GM18873 (cell line): Measurements from ENCODE around the gene UBR1.
"Not testable (repeated sequence)": the region's sequence is repeated elsewhere in the genome, so short reads cannot be mapped to it uniquely, and the experiment has no call there.

Experiments
- ATAC-seq: cut with Tn5 transposase; IDR thresholded peaks from one replicate; pipeline ENCODE4 v1.9.1; 2021; ENCODE audit warnings: mild to moderate bottlenecking, moderate library complexity, moderate number of reproducible peaks; ENCODE audit not compliant: unreplicated experiment, low FRiP score

The UBR1 gene

DNA sequence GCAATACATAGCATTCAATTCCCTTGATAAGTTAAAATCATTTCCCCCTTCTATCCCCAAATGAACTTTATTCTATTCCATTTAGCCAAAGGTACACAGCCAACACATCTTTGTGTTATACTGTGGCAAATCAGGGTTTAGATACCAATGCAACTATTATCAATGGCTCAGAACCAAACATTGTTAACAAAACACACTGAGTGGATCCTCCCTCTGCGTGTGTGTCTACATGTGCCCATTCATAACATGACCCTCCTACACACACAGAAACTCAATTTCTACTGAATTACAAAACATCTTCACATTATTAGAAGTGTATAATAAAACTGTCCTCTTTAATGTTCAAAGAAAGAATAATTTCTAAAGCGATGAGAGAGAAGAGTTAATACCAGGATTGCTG is 186.5 kb downstream of the UBR1 start:
- ATAC-seq = no peak

DNA sequence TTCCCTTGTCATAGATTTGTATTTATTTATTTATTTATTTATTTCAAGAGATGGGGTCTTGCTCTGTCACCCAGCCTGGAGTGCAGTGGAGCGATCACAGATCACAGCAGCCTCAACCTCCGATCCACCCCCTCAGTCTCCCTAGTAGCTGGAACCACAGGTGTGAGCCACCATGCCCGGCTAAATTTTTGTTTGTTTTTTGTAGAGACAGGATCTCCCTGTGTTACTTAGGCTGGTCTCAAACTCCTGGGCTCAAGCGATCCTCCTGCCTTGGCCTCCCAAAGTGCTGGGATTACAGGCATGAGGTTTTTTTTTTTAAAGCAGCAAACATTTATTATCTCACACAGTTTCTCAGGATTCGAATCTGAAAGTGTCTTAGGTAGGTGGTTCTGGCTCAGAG is 187.8 kb downstream of the UBR1 start:
- no peak for ATAC-seq

DNA sequence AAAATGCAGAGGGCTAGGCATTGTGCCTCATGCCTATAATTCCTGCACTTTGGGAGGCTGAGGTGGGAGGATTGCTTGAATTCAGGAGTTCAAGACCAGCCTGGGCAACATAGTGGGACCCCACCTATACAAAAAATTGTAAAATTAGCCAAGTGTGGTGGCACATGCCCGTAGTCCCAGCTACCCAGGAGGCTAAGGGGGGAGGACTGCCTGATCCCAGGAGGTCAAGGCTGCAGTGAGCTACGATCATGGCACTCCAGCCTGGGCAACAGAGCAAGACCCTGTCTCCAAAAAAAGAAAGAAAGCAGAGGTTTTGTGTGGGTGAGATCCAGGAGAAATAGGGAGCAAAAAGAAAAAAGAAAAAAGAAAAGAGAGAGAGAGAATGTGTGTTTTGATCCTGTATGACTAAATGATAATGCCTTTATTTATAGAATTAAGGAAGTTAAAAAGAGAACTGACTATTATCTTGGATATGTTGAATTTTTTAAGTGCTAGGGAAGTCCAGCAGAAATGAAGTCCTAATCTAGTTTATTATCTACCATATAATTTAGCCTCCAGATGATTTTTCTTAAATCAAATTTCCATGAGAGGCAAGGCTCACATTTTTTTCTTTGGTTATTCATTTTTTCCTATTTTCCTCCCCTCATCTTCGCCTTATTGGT is 190.1 kb downstream of the UBR1 start:
- no peak for ATAC-seq

DNA sequence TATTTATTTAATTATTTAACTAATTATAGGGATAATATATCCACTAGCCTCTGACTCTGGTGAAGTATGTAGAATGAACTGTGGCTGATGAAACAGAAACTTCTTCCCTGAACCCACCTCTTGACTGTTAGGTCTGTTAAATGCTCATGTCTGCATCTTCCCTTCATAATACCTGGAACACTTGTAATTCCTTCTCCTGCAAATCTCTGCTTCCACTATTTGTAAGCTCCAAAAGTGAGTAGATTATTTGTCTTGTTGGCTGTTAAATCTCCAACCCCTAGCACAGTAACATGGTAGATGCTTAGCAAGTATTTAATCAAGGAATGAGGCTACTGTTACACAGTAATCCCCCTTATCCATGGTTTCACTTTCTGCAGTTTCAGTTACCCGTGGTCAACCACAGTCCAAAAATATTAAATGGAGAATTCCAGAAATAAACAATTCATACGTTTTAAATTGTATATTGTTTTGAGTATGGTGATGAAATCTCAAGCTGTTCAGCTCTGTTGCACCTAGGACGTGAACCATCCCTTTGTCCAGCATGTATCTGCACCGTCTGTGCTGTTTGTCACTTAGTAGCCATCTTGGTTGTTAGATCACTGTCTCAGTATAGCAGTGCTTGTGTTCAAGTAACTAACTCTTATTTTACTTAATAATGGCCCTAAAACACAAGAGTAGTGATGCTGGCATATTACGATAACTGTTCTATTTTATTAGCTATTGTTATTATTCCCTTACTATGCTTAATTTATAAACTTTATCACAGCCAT is 190.9 kb downstream of the UBR1 start:
- ATAC-seq = no peak

DNA sequence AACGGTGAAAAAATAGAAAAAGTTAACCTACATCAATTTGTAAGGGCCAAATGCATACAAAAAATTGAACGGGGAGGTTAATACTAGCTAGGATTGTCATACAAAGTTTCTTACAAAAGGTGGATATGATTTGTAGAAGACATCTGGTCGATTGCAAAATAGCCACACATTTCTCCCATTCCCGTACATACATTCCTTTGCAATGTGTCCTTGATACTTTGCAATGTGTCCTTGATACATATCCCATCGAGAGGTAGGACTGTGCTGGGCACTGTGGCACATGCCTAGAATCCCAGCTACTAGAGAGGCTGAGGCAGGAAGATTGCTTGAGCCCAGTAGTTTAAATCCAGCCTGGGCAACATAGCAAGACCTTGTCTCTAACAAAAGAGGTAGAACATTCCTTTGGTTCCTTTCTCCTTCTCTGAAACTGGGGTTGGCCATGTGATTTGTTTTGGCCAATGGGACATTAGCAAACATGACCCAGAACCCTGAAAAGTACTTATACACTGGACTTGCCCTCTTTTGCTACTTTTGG is 194.7 kb downstream of the UBR1 start:
- no peak for ATAC-seq

DNA sequence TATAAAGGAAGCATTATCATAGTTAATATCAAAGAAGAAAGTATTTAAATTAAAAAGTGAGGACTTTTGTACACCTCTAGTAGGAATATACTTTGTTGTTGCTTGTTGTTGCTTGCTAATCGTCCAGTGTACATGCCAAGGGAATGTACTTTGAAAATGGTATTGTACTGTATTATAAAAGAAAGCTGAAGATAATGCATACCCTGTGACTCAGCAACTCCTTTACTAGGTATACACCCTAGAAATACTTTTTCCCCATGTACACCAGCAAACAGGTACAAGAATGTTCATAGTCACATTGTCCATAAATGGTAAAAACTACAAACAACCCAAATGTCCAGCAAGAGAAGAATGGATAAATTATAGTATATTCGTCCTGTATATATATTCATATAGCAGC is 197.3 kb downstream of the UBR1 start:
- ATAC-seq = no peak

DNA sequence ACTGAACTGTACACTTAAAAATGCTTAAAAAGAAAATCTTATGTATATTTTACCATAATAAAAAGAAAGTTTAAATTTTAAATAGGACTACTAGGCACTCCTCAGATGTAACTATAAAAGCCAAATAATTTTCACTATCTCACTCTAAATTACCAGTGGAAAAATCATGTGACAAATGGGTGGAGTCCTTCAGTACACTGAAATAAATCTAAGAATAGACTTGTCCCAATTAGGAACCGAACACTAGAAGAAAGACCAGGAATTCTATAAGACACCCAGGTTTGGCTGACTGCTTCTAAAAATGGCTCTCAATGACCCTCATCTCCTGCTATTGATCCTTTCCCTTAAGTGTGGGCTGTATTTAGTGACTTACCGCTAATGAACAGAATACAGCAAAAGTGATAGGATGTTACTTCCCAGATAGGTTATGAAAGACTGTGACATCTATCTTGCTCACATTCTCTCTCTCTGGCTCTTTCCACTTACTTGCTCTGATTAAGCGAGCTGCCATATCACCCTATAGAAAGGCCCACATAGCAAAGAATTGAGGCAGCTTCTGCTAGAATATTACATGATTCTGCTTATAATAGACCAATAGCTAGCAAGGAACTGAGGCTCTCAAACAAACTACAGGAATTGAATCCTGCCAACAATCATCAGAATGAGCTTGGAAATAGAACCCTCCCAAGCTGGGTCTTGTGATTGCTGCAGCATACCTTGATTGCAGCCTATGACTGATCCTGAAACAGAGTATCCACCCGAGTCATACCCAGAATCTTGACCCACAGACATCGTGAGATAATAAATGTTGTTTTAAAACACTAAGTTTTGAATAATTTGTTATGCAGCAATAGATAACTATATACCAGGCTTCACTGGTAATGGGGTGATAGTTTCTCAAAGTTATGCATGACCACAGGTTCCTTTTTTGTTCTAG is 202.2 kb downstream of the UBR1 start:
- no peak for ATAC-seq

DNA sequence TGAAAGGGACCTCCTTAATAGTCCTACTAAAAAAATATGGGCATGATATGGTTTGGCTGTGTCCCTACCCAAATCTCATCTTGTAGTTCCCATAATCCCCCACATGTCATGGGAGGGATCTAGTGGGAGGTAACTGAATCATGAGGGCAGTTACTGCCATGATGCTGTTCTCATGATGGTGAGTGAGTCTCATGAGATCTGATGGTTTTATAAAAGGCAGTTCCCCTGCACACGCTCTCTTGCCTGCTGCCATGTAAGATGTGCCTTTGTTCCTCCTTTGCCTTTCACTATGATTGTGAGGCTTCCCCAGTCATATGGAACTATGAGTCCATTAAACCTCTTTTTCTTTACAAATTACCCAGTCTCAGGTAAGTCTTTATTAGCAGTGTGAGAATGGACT is 211.9 kb downstream of the UBR1 start:
- not testable (repeated sequence) for ATAC-seq
